Gastrocnemius medialis (tissue), 4 donors: ENCODE measurements around the gene INMT.

Experiments used
- CTCF ChIP-seq, 5 experiments: fragments of 450-650 bp in 3 of 5; fragments of 200-600 bp in 2 of 5; sonication (generic) in 2 of 5; IDR thresholded peaks in 4 of 5; conservative IDR thresholded peaks in 1 of 5; 1 replicate in 4 of 5; 2 replicates in 1 of 5; pipeline ENCODE4 v1.5.1; 2016 to 2019; ENCODE audit warnings: antibody characterized with exemption in 5 of 5, mild to moderate bottlenecking in 3 of 5, moderate library complexity in 3 of 5
- POLR2A ChIP-seq, 2 donors: fragments of 450-650 bp; IDR thresholded peaks; one replicate each; pipeline ENCODE4 v1.6.1; 2017; ENCODE audit warnings: antibody characterized with exemption in 2 of 2, mild to moderate bottlenecking in 2 of 2, moderate library complexity in 2 of 2

DNA sequence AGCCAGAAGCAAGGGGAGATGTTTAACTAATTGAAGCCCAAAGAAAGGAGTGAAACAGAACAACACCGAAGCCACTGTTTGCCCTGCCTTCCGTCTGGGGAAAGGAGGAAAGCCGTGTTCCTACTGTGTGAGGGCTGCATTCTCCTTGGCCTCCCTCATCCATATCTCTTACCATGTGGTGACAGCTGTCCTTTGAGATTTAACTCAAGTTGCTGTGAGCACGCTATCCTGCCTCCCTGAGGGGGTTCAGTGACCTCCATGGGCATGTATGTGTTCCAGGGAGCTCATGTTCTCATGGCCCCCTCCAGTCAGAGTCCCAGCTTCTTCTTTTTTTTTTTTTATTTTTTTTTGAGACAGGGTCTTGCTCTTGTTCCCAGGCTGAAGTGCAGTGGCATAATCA, 43.5 kb upstream of the INMT start:
- no peak for TF ChIP-seq CTCF (IDR thresholded peaks at IDR 0.05 in 4 of 5, conservative IDR thresholded peaks at IDR 0.05 in 1 of 5)
- no peak for TF ChIP-seq POLR2A (IDR thresholded peaks at IDR 0.05)
